ENCODE results near the gene CEBPB.
"Not testable (repeated sequence)": the region's sequence is repeated elsewhere in the genome, so short reads cannot be mapped to it uniquely, and the experiment has no call there.

DNA sequence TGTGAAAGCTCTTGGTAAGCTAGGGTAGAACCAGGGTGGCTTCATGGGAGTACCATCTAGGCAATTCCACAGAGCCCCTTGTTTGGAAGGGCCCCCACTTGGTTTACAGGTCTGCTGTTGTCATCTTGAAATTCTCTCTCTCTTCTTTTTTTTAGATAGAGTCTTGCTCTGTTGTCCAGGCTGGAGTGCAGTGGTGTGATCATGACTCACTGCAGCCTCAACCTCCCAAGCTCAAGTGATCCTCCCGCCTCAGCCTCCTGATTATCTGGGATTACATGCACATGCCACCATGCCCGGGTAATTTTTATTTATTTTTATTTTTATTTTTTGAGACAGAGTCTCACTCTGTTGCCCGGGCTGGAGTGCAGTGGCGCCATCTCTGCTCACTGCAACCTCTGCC lies 18.2 kb downstream of the CEBPB start:
- TF ChIP-seq, protein P1, sequence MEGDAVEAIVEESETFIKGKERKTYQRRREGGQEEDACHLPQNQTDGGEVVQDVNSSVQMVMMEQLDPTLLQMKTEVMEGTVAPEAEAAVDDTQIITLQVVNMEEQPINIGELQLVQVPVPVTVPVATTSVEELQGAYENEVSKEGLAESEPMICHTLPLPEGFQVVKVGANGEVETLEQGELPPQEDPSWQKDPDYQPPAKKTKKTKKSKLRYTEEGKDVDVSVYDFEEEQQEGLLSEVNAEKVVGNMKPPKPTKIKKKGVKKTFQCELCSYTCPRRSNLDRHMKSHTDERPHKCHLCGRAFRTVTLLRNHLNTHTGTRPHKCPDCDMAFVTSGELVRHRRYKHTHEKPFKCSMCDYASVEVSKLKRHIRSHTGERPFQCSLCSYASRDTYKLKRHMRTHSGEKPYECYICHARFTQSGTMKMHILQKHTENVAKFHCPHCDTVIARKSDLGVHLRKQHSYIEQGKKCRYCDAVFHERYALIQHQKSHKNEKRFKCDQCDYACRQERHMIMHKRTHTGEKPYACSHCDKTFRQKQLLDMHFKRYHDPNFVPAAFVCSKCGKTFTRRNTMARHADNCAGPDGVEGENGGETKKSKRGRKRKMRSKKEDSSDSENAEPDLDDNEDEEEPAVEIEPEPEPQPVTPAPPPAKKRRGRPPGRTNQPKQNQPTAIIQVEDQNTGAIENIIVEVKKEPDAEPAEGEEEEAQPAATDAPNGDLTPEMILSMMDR (IDR thresholded peaks at IDR 0.05; ENCODE audit: insufficient read depth, low read depth, low read length) = not testable (repeated sequence)
- not testable (repeated sequence) for TF ChIP-seq EZH2 (IDR thresholded peaks at IDR 0.05; ENCODE audit: insufficient read depth, low read length)

All from astrocyte (in vitro differentiated cells and primary cell).